Measurements from ENCODE around the gene SRGAP1. TPM values are rescaled to one million over a fixed set of nuclear protein-coding genes. Genes with fewer than 3 reads are reported as not detected.
"Not testable (repeated sequence)": the region's sequence is repeated elsewhere in the genome, so short reads cannot be mapped to it uniquely, and the experiment has no call there.

The SRGAP1 gene
- total RNA-seq, 1 donor from 2014 or later = 0.07 TPM

DNA sequence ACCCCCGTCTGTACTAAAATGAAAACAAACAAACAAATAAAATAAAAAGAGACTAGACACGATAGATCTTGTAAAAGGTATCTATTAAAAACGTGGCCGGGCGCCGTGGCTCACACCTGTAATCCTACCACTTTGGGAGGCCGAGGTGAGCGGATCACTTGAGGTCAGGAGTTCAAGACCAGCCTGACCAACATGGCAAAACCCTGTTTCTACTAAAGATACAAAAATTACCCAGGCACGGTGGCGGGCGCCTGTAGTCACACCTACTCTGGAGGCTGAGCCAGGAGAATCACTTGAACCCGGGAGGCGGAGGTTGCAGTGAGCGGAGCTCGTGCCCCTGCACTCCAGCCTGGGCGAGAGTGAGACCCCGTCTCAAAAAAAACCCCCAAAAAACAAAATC, 1.8 kb upstream of the SRGAP1 start:
- not testable (repeated sequence) for H3K4me1 Mint-ChIP-seq (ENCODE audit: low read depth)
- intact Hi-C loops (cut with micrococcal nuclease) = loop anchor here (5.0 kb wide), 1 partner anchor 560 kb away; the partner anchor contains the start of gene XPOT

DNA sequence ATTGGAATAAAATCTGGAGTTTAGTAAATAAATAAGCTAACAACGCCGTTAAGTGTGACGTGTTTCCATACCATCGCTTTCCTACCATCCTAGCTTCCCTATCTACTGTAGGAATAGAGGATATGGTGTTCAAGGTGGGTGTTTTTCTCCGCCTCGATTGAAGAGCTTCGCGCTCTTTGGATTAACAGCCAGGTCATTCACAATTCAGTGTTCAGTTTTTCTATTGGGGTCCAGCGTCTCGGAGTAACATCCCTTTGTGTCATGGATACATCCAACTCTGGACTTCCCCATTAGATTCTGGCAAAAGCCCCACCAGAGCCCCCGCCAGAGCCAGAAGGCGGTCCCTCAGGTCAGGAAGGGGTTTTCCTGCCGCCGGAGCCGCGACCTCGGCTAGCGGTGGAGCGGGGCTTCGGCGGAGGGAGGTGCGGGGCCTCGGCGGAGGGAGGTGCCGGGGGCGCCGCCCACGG, 1.2 kb upstream of the SRGAP1 start:
- no peak for DNase-seq (ENCODE audit: low spot score)
- intact Hi-C loops (cut with micrococcal nuclease) = loop anchor here (5.0 kb wide), 1 partner anchor 559 kb away; the partner anchor contains the start of gene XPOT
- H3K27ac Mint-ChIP-seq = no peak overlapping the region
- no peaks in the 10 kb centered on the region for H3K36me3 Mint-ChIP-seq (ENCODE audit: low read depth)
- peak overlapping the region; percentile 66 for H3K4me3 Mint-ChIP-seq (ENCODE audit: low read depth)
- peaks cover 48% of the 10 kb centered on the region for H3K27me3 Mint-ChIP-seq (ENCODE audit: low read depth)
- no peaks in the 10 kb centered on the region for H3K9me3 Mint-ChIP-seq
- H3K4me1 Mint-ChIP-seq (ENCODE audit: low read depth) = peaks cover 9% of the 10 kb centered on the region

More for the DNA sequence above, 1.8 kb upstream of the SRGAP1 start:
- H3K9me3 Mint-ChIP-seq; H3K36me3 Mint-ChIP-seq (ENCODE audit: low read depth); H3K27ac Mint-ChIP-seq; DNase-seq (ENCODE audit: low spot score): not testable (repeated sequence)
- H3K4me3 Mint-ChIP-seq (ENCODE audit: low read depth) = peak overlapping the region; percentile 66
- H3K27me3 Mint-ChIP-seq (ENCODE audit: low read depth) = peaks cover 52% of the 10 kb centered on the region

DNA sequence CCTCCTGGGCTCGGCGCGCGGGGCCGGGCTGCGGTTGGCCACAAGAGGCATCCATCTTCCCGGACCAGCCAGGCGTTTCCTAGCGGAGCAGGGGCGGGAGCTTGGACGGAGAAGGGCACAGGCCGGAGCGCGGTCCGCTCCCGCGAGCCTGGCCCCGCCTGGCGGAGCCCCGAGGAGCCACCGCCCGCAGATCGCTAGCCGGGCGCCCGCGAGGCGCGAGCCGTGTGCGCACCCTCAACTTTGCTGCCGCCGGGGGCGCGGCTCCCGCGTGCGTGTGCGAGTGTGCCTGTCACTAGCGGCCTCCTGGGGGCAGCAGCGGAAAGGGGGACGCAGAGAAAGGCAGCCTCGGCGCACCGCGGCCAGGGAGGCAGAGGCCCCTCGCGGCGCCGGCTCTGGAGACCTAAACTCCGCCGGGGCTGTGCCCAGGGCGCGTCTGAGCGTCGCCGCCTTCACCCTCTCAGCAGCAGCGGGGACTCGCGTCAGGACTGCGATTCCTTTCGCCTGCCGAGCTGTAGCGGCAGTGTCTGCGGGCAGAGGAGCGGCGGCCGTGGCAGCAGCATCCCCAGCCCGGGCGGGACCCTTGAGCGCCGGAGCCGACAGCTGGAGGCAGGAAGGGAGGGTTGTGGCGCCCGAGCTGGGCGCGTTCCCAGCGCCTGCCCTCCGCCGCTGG, 644 bp upstream of the SRGAP1 start:
- peaks cover 47% of the 10 kb centered on the region for H3K27me3 Mint-ChIP-seq (ENCODE audit: low read depth)
- intact Hi-C loops (cut with micrococcal nuclease) = loop anchor here (1.0 to 5.0 kb wide), 2 partner anchors 412 to 558 kb away; partner anchors contain the start of gene XPOT
- peak overlapping the region; percentile 66 for H3K4me3 Mint-ChIP-seq (ENCODE audit: low read depth)
- H3K9me3 Mint-ChIP-seq = no peaks in the 10 kb centered on the region
- DNase-seq (ENCODE audit: low spot score) = peak; percentile 68
- H3K4me1 Mint-ChIP-seq (ENCODE audit: low read depth) = peaks cover 9% of the 10 kb centered on the region
- no peaks in the 10 kb centered on the region for H3K36me3 Mint-ChIP-seq (ENCODE audit: low read depth)
- H3K27ac Mint-ChIP-seq = no peak overlapping the region

DNA sequence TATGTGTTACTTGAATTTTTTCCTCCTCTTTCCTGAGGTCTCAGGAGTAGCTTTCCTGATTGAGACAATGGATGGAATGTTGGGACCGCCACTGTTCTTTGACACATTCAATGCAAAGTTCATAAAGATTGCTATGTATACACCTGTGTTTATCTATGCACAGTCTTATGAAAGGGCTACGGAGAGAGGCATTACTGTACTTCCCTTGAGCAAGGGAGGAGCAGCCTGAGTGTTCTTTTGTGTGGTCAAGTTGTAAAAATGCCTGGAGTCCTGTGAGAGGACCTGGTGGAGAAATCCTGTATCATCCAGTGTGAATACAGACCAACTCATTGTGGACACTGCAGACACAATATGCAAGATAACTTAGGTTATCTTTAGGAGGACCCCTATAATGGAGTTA, 1.2 kb downstream of the SRGAP1 start:
- H3K36me3 Mint-ChIP-seq (ENCODE audit: low read depth) = no peaks in the 10 kb centered on the region
- peaks cover 9% of the 10 kb centered on the region for H3K4me1 Mint-ChIP-seq (ENCODE audit: low read depth)
- H3K27ac Mint-ChIP-seq = no peak overlapping the region
- intact Hi-C loops (cut with micrococcal nuclease) = no loop called here
- peaks cover 46% of the 10 kb centered on the region for H3K27me3 Mint-ChIP-seq (ENCODE audit: low read depth)
- no peak for DNase-seq (ENCODE audit: low spot score)
- no peaks in the 10 kb centered on the region for H3K9me3 Mint-ChIP-seq
- no peak overlapping the region for H3K4me3 Mint-ChIP-seq (ENCODE audit: low read depth)

DNA sequence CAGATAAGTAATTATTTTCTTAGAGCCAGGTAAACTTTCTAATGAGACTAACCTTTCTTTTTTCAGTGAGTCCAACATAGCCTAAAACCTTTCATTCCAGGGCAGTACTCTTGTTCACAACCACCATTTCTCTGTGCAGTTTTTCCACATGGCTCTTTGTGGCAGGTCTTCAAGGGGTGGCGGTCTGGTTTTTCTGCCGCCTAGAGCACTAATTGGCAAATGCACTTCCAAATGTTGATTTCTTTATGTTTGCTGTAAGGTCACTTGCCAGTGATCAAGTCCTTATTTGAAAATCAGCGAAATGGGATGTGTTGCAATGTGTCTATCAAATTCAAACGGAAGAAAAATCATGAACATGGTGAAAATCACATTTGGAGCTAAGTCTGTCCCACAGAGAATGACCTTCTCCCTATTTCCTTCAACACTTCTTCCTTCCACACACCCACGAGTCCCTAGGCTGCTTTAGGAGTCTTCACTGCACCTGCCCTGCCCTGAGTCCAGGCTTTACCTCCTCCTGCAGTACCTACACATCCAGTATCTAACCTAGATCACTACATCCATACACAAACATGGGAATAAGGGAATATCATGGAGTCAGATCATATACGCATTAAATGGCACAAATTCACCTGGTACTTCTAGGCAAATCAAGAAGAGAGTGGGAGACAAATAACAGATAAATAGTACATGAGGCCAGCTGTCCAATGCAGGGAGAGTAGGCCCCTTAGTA, 1.9 kb downstream of the SRGAP1 start:
- DNase-seq (ENCODE audit: low spot score) = no peak
- peaks cover 9% of the 10 kb centered on the region for H3K4me1 Mint-ChIP-seq (ENCODE audit: low read depth)
- intact Hi-C loops (cut with micrococcal nuclease) = no loop called here
- no peak overlapping the region for H3K27ac Mint-ChIP-seq
- peaks cover 43% of the 10 kb centered on the region for H3K27me3 Mint-ChIP-seq (ENCODE audit: low read depth)
- no peak overlapping the region for H3K4me3 Mint-ChIP-seq (ENCODE audit: low read depth)
- no peaks in the 10 kb centered on the region for H3K9me3 Mint-ChIP-seq
- H3K36me3 Mint-ChIP-seq (ENCODE audit: low read depth) = no peaks in the 10 kb centered on the region

DNA sequence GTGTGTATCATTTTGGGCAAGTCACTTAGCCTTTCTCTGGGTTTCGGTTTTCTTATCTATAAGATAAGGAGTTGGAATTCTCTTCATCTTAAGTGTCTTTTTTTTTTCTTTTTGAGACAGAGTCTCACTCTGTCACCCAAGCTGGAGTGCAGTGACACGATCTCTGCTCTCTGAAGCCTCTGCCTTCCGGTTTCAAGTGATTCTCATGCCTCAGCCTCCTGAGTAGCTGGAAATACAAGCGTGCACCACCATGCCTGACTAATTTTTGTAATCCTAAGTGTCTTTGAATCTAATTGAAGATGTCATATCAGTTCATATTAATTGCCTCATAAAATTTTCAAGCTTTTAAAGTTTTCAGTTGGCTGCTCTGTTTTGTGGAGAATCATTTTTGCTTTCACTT, 4.0 kb downstream of the SRGAP1 start:
- no peak for DNase-seq (ENCODE audit: low spot score)
- Mint-ChIP-seq H3K36me3 (ENCODE audit: low read depth) (no peaks in the 10 kb centered on the region), H3K4me3 (ENCODE audit: low read depth) (no peak overlapping the region), H3K4me1 (ENCODE audit: low read depth) (peaks cover 5% of the 10 kb centered on the region), H3K27ac (no peak overlapping the region), H3K9me3 (no peaks in the 10 kb centered on the region), H3K27me3 (ENCODE audit: low read depth) (peaks cover 30% of the 10 kb centered on the region)
- intact Hi-C loops (cut with micrococcal nuclease) = no loop called here

DNA sequence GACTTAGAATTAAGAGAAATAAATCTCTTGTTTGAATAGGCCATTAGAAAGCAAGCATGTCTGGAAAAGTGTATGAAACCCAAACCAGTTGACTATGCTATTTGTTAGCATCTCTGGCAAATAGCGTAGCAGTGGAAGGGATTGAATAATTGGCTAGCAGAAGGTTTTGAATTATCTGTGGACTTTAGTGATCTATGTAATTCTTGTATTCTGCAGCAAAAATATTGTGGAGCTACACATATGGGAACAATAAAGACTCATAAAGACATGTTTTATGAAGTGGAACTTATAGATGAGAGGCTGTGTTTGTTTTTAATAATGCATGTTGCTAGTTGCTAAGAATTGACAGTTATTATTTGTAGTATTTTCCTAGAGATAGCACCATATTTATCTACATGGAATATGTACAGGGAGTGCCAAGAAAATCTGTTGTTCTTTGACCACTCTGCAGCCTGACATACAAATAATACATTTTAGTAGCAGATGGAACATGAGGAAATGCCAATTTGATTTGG, 4.7 kb downstream of the SRGAP1 start:
- intact Hi-C loops (cut with micrococcal nuclease) = no loop called here
- H3K27ac Mint-ChIP-seq = no peak overlapping the region
- H3K4me3 Mint-ChIP-seq (ENCODE audit: low read depth) = no peak overlapping the region
- DNase-seq (ENCODE audit: low spot score) = no peak
- no peaks in the 10 kb centered on the region for H3K9me3 Mint-ChIP-seq
- peaks cover 5% of the 10 kb centered on the region for H3K4me1 Mint-ChIP-seq (ENCODE audit: low read depth)
- peaks cover 30% of the 10 kb centered on the region for H3K27me3 Mint-ChIP-seq (ENCODE audit: low read depth)
- no peaks in the 10 kb centered on the region for H3K36me3 Mint-ChIP-seq (ENCODE audit: low read depth)

DNA sequence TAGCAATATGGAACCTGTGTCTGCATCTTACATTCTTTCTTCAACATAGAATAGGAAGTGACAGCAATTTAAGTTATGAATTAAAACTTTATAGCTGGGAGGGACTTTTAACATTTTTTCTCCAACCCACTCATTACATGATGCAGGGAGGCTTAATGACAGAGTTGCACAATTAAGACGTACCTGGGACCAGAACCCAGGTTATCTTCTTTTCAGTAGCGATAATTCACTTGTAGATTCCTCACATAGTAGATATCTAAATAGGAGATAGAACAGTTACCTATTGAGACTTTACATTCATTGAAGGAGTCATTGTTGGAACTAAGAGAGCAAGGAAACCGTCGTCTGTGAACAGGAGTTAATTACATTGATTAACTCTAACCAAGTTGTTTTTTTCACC, 5.1 kb downstream of the SRGAP1 start:
- Mint-ChIP-seq H3K4me1 (ENCODE audit: low read depth) (peaks cover 3% of the 10 kb centered on the region), H3K9me3 (no peaks in the 10 kb centered on the region), H3K36me3 (ENCODE audit: low read depth) (no peaks in the 10 kb centered on the region), H3K4me3 (ENCODE audit: low read depth) (no peak overlapping the region), H3K27me3 (ENCODE audit: low read depth) (peaks cover 28% of the 10 kb centered on the region), H3K27ac (no peak overlapping the region)
- intact Hi-C loops (cut with micrococcal nuclease) = no loop called here
- no peak for DNase-seq (ENCODE audit: low spot score)

DNA sequence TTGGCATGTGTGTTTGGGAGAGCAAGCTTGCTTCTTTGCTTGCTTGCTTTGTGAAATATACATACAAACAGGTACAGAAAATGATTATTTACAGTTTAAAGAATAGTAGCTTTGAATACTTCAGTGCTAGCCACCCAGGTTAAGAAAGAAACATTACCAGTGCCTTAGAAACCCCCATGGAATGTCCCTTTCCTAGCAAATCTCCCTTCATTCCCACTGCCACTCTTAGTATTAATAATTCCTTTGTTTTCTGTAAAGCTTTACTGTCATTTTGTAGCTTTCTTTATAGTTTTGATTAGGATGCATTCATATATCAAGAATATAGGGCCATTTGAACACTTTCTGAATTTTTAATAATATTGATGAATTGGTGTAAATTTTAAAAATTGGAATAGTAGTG, 9.5 kb downstream of the SRGAP1 start:
- H3K27ac Mint-ChIP-seq = no peak overlapping the region
- no peaks in the 10 kb centered on the region for H3K9me3 Mint-ChIP-seq
- no peak for DNase-seq (ENCODE audit: low spot score)
- intact Hi-C loops (cut with micrococcal nuclease) = no loop called here
- no peak overlapping the region for H3K4me3 Mint-ChIP-seq (ENCODE audit: low read depth)
- no peaks in the 10 kb centered on the region for H3K4me1 Mint-ChIP-seq (ENCODE audit: low read depth)
- H3K27me3 Mint-ChIP-seq (ENCODE audit: low read depth) = peaks cover 3% of the 10 kb centered on the region
- no peaks in the 10 kb centered on the region for H3K36me3 Mint-ChIP-seq (ENCODE audit: low read depth)

DNA sequence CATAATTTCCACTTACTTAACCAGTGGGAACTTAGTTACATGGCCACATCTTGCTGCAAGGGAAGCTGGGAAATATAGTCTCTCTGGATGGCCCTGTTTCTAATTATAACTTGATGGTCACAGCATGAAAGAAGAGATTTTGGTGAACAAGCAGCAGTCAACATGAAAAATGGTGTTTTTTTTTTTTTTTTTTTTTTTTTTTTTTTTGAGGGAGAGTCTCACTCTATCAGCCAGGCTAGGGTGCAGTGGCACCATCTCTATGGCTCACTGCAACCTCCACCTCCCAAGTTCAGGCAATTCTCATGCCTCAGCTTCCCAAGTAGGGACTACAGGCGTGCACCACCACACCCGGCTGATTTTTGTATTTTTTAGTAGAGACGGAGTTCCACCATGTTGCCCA, 10.8 kb downstream of the SRGAP1 start:
- intact Hi-C loops (cut with micrococcal nuclease) = no loop called here
- Mint-ChIP-seq H3K4me1 (ENCODE audit: low read depth) (no peaks in the 10 kb centered on the region), H3K9me3 (no peaks in the 10 kb centered on the region), H3K36me3 (ENCODE audit: low read depth) (no peaks in the 10 kb centered on the region), H3K27me3 (ENCODE audit: low read depth) (no peaks in the 10 kb centered on the region), H3K4me3 (ENCODE audit: low read depth) (no peak overlapping the region), H3K27ac (no peak overlapping the region)
- DNase-seq (ENCODE audit: low spot score) = no peak

DNA sequence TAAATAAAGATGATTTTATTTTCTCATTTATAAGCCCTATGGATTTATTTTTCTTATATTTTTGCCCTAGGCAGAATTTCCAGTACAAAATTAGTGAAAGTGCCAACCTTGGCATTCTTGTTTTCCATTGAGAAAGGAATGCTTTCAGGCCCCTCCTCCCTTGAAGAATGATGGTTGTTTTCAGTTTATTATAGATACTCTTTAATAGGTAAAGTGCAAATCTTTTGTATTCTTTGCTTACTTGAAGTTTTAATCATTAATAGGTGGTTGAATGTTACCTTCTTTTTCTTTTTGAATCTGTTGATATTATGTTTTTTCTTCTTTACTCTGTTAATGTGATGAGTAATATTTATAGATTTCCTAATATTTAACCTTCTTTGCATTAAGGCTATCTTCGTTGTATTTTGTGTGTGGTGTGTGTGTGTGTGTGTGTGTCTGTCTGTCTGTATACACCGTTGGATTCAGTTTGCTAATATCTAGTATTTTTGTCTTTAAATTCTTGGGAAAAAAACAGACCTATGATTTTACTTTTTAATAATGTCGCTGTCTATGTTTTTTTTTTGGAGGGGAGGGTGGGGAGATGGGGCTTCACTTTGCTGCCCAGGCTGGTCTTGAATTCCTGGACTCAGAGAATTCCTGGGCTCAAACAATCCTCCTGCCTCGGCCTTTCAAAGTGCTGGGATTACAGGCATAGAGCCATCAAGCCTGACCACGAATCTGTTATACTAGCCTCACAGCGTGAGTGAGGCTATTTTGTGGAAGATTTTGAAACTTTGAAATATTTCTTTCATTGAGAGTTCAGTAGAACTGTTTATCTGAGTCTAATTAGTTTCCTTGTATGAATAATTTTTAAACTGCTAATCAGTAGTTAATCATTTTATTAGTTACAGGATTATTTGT, 13.5 kb downstream of the SRGAP1 start:
- no peaks in the 10 kb centered on the region for H3K36me3 Mint-ChIP-seq (ENCODE audit: low read depth)
- H3K27ac Mint-ChIP-seq = no peak overlapping the region
- DNase-seq (ENCODE audit: low spot score) = no peak
- intact Hi-C loops (cut with micrococcal nuclease) = no loop called here
- H3K27me3 Mint-ChIP-seq (ENCODE audit: low read depth) = peaks cover 3% of the 10 kb centered on the region
- no peaks in the 10 kb centered on the region for H3K9me3 Mint-ChIP-seq
- no peak overlapping the region for H3K4me3 Mint-ChIP-seq (ENCODE audit: low read depth)
- no peaks in the 10 kb centered on the region for H3K4me1 Mint-ChIP-seq (ENCODE audit: low read depth)

DNA sequence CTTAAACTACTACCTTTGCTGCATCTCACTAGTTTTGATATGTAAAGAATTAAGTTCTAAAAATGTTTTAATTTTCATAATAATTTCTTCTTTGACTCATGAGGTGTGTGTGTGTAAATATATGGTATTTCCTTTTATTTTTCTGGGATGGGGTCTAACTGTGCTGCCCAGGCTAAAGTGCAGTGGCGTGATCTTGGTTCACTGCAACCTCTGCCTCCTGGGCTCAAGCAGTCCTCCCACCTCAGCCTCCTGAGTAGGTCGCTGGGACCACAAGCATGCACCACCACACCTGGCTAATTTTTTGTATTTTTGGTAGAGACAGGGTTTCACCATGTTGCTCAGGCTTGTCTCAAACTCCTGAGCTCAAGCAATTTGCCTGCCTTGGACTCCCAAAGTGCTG, 15.4 kb downstream of the SRGAP1 start:
- H3K27ac Mint-ChIP-seq; H3K9me3 Mint-ChIP-seq; H3K27me3 Mint-ChIP-seq (ENCODE audit: low read depth); H3K4me1 Mint-ChIP-seq (ENCODE audit: low read depth); DNase-seq (ENCODE audit: low spot score); H3K36me3 Mint-ChIP-seq (ENCODE audit: low read depth); H3K4me3 Mint-ChIP-seq (ENCODE audit: low read depth); intact Hi-C loops (cut with micrococcal nuclease): not testable (repeated sequence)
